ENCODE results near the gene MTUS2.

MTUS2 gene

GRCh38 chr13:29487466-29488454 lies 667.6 kb downstream of the MTUS2 start:
- no peak for DNase-seq (ENCODE audit: low read depth)

GRCh38 chr13:29489650-29490560 lies 669.8 kb downstream of the MTUS2 start:
- no peak for DNase-seq (ENCODE audit: low read depth)

- no peak for DNase-seq (ENCODE audit: low read depth)
These were observed 670.4 kb downstream of the MTUS2 start for GRCh38 chr13:29490561-29490885.

- DNase-seq (ENCODE audit: low read depth): no peak
These were observed 671.1 kb downstream of the MTUS2 start for GRCh38 chr13:29491248-29491647.

- DNase-seq (ENCODE audit: low read depth): no peak
These were observed 673.7 kb downstream of the MTUS2 start for GRCh38 chr13:29493796-29494195.

GRCh38 chr13:29494520-29494919 lies 674.4 kb downstream of the MTUS2 start:
- DNase-seq (ENCODE audit: low read depth): no peak

GRCh38 chr13:29496241-29496712 lies 676.1 kb downstream of the MTUS2 start:
- no peak for DNase-seq (ENCODE audit: low read depth)

- no peak for DNase-seq (ENCODE audit: low read depth)
These were observed 677.1 kb downstream of the MTUS2 start for GRCh38 chr13:29497137-29497654.

GRCh38 chr13:29498426-29499040 lies 678.4 kb downstream of the MTUS2 start:
- no peak for DNase-seq (ENCODE audit: low read depth)

- no peak for DNase-seq (ENCODE audit: low read depth)
These were observed 679.5 kb downstream of the MTUS2 start for GRCh38 chr13:29499506-29500165.

- no peak for DNase-seq (ENCODE audit: low read depth)
These were observed 680.2 kb downstream of the MTUS2 start for GRCh38 chr13:29500386-29500785.

GRCh38 chr13:29501674-29502073 lies 681.5 kb downstream of the MTUS2 start:
- DNase-seq (ENCODE audit: low read depth): no peak

GRCh38 chr13:29502391-29503008 lies 682.4 kb downstream of the MTUS2 start:
- no peak for DNase-seq (ENCODE audit: low read depth)

GRCh38 chr13:29503041-29503837 lies 683.1 kb downstream of the MTUS2 start:
- DNase-seq (ENCODE audit: low read depth): no peak

- no peak for DNase-seq (ENCODE audit: low read depth)
These were observed 684.6 kb downstream of the MTUS2 start for GRCh38 chr13:29504691-29505090.

- no peak for DNase-seq (ENCODE audit: low read depth)
These were observed 685.4 kb downstream of the MTUS2 start for GRCh38 chr13:29505511-29505910.

- DNase-seq (ENCODE audit: low read depth): no peak
These were observed 685.8 kb downstream of the MTUS2 start for GRCh38 chr13:29505950-29506349.

GRCh38 chr13:29507356-29507755 lies 687.2 kb downstream of the MTUS2 start:
- DNase-seq (ENCODE audit: low read depth): no peak

- peak; percentile 23 for DNase-seq (ENCODE audit: low read depth)
These were observed 688.2 kb downstream of the MTUS2 start for GRCh38 chr13:29508130-29508875.

Data from HS-27A (cell line).